Liver (tissue), 3 donors: ENCODE results near the gene ATF1.

Experiments used
- EGR1 ChIP-seq, 2 donors: IDR thresholded peaks; 2 replicates each; pipeline ENCODE4 v1.6.1; 2016 to 2018; ENCODE audit warnings: antibody characterized with exemption in 2 of 2, low read depth in 2 of 2
- GABPA ChIP-seq, 2 donors: IDR thresholded peaks in 1 of 2; conservative IDR thresholded peaks in 1 of 2; 2 replicates each; pipeline ENCODE4 v1.6.1; 2016; ENCODE audit warnings: antibody characterized with exemption in 2 of 2, mild to moderate bottlenecking in 1 of 2, moderate library complexity in 1 of 2
- HNF4G ChIP-seq: IDR thresholded peaks from 2 replicates; pipeline ENCODE4 v1.6.1; 2016; ENCODE audit warnings: antibody characterized with exemption
- JUND ChIP-seq, 2 donors: IDR thresholded peaks; 2 replicates each; pipeline ENCODE4 v1.6.1; 2016; ENCODE audit warnings: antibody characterized with exemption in 2 of 2
- NR2F2 ChIP-seq: IDR thresholded peaks from 2 replicates; pipeline ENCODE4 v1.6.1; 2016; ENCODE audit warnings: antibody characterized with exemption
- RAD21 ChIP-seq, 2 donors: IDR thresholded peaks; 2 replicates each; pipeline ENCODE4 v1.6.1; 2016; ENCODE audit warnings: antibody characterized with exemption in 2 of 2, mild to moderate bottlenecking in 2 of 2
- SP1 ChIP-seq: IDR thresholded peaks from 2 replicates; pipeline ENCODE4 v1.6.1; 2018; ENCODE audit warnings: antibody characterized with exemption, mild to moderate bottlenecking
- TAF1 ChIP-seq: conservative IDR thresholded peaks from 2 replicates; pipeline ENCODE4 v1.6.1; 2016; ENCODE audit warnings: antibody characterized with exemption, mild to moderate bottlenecking
- YY1 ChIP-seq: IDR thresholded peaks from 2 replicates; pipeline ENCODE4 v1.6.1; 2016; ENCODE audit warnings: antibody characterized with exemption, mild to moderate bottlenecking
- TF ChIP-seq, protein P1 (sequence below): fragments of 150-350 bp; IDR thresholded peaks from 2 replicates; pipeline ENCODE4 v1.5.1; 2017; ENCODE audit warnings: improper control_type of control experiment, low read depth, low read length; ENCODE audit not compliant: missing input control
- TF ChIP-seq, protein P2 (sequence below): IDR thresholded peaks from 2 replicates; pipeline ENCODE4 v1.6.1; 2016; ENCODE audit warnings: antibody characterized with exemption
- TF ChIP-seq, protein P3 (sequence below): IDR thresholded peaks from 2 replicates; pipeline ENCODE4 v1.6.1; 2016; ENCODE audit warnings: antibody characterized with exemption
- TF ChIP-seq, protein P4 (sequence below): IDR thresholded peaks from 2 replicates; pipeline ENCODE4 v1.6.1; 2016; ENCODE audit warnings: antibody characterized with exemption, mild to moderate bottlenecking
- TF ChIP-seq, protein P5 (sequence below): IDR thresholded peaks from 2 replicates; pipeline ENCODE4 v1.6.1; 2016; ENCODE audit warnings: antibody characterized with exemption
- donor health status: healthy.
- donor health status: healthy.

DNA sequence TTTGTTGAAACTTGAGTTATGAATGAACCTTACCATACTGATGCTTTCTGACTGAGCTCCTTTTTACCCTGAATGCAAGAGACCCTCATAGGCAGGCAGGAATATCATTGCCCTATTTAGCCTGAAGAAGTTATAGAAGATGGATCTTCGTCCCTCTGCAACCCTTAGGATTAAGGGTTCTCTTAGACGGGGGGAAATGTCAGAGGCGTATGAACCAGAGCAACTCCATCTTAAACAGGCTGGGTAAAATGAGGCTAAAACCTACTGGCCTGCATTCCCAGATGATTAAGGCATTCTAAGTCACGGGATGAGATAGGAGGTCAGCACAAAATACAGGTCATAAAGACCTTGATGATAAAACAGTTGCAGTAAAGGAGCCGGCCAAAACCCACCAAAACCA, 7.5 kb downstream of the ATF1 start:
- TF ChIP-seq, protein P1, sequence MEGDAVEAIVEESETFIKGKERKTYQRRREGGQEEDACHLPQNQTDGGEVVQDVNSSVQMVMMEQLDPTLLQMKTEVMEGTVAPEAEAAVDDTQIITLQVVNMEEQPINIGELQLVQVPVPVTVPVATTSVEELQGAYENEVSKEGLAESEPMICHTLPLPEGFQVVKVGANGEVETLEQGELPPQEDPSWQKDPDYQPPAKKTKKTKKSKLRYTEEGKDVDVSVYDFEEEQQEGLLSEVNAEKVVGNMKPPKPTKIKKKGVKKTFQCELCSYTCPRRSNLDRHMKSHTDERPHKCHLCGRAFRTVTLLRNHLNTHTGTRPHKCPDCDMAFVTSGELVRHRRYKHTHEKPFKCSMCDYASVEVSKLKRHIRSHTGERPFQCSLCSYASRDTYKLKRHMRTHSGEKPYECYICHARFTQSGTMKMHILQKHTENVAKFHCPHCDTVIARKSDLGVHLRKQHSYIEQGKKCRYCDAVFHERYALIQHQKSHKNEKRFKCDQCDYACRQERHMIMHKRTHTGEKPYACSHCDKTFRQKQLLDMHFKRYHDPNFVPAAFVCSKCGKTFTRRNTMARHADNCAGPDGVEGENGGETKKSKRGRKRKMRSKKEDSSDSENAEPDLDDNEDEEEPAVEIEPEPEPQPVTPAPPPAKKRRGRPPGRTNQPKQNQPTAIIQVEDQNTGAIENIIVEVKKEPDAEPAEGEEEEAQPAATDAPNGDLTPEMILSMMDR, result no peak
- TF ChIP-seq EGR1 (IDR thresholded peaks at IDR 0.05; ENCODE audit: low read depth in 2 of 2) (no peak), RAD21 (IDR thresholded peaks at IDR 0.05) (no peak), YY1 (no peak), TAF1 (no peak), JUND (IDR thresholded peaks at IDR 0.05) (no peak), SP1 (no peak), HNF4G (no peak), GABPA (IDR thresholded peaks at IDR 0.05 in 1 of 2, conservative IDR thresholded peaks at IDR 0.05 in 1 of 2) (no peak), NR2F2 (no peak)
- TF ChIP-seq, protein P2, sequence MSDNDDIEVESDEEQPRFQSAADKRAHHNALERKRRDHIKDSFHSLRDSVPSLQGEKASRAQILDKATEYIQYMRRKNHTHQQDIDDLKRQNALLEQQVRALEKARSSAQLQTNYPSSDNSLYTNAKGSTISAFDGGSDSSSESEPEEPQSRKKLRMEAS, result no peak
- TF ChIP-seq, protein P3, sequence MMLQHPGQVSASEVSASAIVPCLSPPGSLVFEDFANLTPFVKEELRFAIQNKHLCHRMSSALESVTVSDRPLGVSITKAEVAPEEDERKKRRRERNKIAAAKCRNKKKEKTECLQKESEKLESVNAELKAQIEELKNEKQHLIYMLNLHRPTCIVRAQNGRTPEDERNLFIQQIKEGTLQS, result no peak
- TF ChIP-seq, protein P4, sequence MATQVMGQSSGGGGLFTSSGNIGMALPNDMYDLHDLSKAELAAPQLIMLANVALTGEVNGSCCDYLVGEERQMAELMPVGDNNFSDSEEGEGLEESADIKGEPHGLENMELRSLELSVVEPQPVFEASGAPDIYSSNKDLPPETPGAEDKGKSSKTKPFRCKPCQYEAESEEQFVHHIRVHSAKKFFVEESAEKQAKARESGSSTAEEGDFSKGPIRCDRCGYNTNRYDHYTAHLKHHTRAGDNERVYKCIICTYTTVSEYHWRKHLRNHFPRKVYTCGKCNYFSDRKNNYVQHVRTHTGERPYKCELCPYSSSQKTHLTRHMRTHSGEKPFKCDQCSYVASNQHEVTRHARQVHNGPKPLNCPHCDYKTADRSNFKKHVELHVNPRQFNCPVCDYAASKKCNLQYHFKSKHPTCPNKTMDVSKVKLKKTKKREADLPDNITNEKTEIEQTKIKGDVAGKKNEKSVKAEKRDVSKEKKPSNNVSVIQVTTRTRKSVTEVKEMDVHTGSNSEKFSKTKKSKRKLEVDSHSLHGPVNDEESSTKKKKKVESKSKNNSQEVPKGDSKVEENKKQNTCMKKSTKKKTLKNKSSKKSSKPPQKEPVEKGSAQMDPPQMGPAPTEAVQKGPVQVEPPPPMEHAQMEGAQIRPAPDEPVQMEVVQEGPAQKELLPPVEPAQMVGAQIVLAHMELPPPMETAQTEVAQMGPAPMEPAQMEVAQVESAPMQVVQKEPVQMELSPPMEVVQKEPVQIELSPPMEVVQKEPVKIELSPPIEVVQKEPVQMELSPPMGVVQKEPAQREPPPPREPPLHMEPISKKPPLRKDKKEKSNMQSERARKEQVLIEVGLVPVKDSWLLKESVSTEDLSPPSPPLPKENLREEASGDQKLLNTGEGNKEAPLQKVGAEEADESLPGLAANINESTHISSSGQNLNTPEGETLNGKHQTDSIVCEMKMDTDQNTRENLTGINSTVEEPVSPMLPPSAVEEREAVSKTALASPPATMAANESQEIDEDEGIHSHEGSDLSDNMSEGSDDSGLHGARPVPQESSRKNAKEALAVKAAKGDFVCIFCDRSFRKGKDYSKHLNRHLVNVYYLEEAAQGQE, result no peak
- TF ChIP-seq, protein P5, sequence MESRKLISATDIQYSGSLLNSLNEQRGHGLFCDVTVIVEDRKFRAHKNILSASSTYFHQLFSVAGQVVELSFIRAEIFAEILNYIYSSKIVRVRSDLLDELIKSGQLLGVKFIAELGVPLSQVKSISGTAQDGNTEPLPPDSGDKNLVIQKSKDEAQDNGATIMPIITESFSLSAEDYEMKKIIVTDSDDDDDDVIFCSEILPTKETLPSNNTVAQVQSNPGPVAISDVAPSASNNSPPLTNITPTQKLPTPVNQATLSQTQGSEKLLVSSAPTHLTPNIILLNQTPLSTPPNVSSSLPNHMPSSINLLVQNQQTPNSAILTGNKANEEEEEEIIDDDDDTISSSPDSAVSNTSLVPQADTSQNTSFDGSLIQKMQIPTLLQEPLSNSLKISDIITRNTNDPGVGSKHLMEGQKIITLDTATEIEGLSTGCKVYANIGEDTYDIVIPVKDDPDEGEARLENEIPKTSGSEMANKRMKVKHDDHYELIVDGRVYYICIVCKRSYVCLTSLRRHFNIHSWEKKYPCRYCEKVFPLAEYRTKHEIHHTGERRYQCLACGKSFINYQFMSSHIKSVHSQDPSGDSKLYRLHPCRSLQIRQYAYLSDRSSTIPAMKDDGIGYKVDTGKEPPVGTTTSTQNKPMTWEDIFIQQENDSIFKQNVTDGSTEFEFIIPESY, result no peak
